EL (cell line): ENCODE data around the gene CD5L.

Experiments
- DNase-seq: peaks from one replicate; pipeline ENCODE4 v3.0.0-alpha.2; 2016

CD5L gene

GRCh38 chr1:157841708-157842107 lies at the start of gene CD5L:
Gene CD5L (minus strand): TSS chr1:157841808. CDS start chr1:157841701, 107 bp downstream.
- no peak for DNase-seq

- no peak for DNase-seq
Measured at GRCh38 chr1:157882580-157882979, 41.0 kb upstream of the CD5L start.

GRCh38 chr1:157880621-157881020 lies 39.0 kb upstream of the CD5L start:
- no peak for DNase-seq

- peak; percentile 35 for DNase-seq
Measured at GRCh38 chr1:157878059-157878458, 36.5 kb upstream of the CD5L start.

GRCh38 chr1:157870490-157870889 lies 28.9 kb upstream of the CD5L start:
- DNase-seq: no peak

- DNase-seq: no peak
Measured at GRCh38 chr1:157868654-157869053, 27.0 kb upstream of the CD5L start.

GRCh38 chr1:157862114-157863070 lies 20.8 kb upstream of the CD5L start:
- no peak for DNase-seq

- no peak for DNase-seq
Measured at GRCh38 chr1:157856538-157856937, 14.9 kb upstream of the CD5L start.

GRCh38 chr1:157852476-157852875 lies 10.9 kb upstream of the CD5L start:
- peak; percentile 31 for DNase-seq

- DNase-seq: no peak
Measured at GRCh38 chr1:157849229-157849875, 7.7 kb upstream of the CD5L start.

GRCh38 chr1:157844089-157844830 lies 2.7 kb upstream of the CD5L start:
- no peak for DNase-seq

GRCh38 chr1:157842939-157843338 lies 1.3 kb upstream of the CD5L start:
- no peak for DNase-seq

GRCh38 chr1:157838966-157839365 lies 2.6 kb downstream of the CD5L start:
- no peak for DNase-seq

- no peak for DNase-seq
Measured at GRCh38 chr1:157834430-157834829, 7.2 kb downstream of the CD5L start.

- DNase-seq: no peak
Measured at GRCh38 chr1:157833145-157833544, 8.5 kb downstream of the CD5L start.

- no peak for DNase-seq
Measured at GRCh38 chr1:157831968-157832626, 9.5 kb downstream of the CD5L start.

- DNase-seq: no peak
Measured at GRCh38 chr1:157830887-157831286, 10.7 kb downstream of the CD5L start.

- DNase-seq: no peak
Measured at GRCh38 chr1:157829711-157830110, 11.9 kb downstream of the CD5L start.

GRCh38 chr1:157829210-157829609 lies 12.4 kb downstream of the CD5L start:
- DNase-seq: no peak

GRCh38 chr1:157820299-157820698 lies 21.3 kb downstream of the CD5L start:
- no peak for DNase-seq

- no peak for DNase-seq
Measured at GRCh38 chr1:157819896-157820295, 21.7 kb downstream of the CD5L start, which contains the start of gene FCRL1. Gene FCRL1 (minus strand): TSS chr1:157820120. CDS start chr1:157820037, 83 bp downstream.

- no peak for DNase-seq
Measured at GRCh38 chr1:157819215-157819614, 22.4 kb downstream of the CD5L start.

- DNase-seq: no peak
Measured at GRCh38 chr1:157813269-157813668, 28.3 kb downstream of the CD5L start.
